Mesenchymal stem cell (in vitro differentiated cells and primary cell): ENCODE data around the gene PLEKHG2. TPM values are rescaled to one million over a fixed set of nuclear protein-coding genes. Genes with fewer than 3 reads are reported as not detected.

Experiments used
- DNase-seq: peaks from one replicate; pipeline ENCODE4 v3.0.0-alpha.2; 2013
- H2AFZ ChIP-seq: one replicate; pipeline ENCODE4 v1.6.1; 2013; ENCODE audit warnings: low read depth, mild to moderate bottlenecking, control low read depth, inconsistent platforms, low read length, moderate library complexity
- H2AK5ac ChIP-seq: 2 replicates; pipeline ENCODE4 v1.6.1; 2013; ENCODE audit warnings: low read length, moderate library complexity, mild to moderate bottlenecking, inconsistent platforms; ENCODE audit not compliant: severe bottlenecking
- H2BK120ac ChIP-seq: one replicate; pipeline ENCODE4 v1.6.1; 2013; ENCODE audit warnings: low read depth, mild to moderate bottlenecking, inconsistent platforms, low read length, moderate library complexity
- H2BK12ac ChIP-seq, 2 experiments: one replicate each; pipeline ENCODE4 v1.6.1; 2013; ENCODE audit warnings: inconsistent platforms in 2 of 2, low read length in 2 of 2, mild to moderate bottlenecking in 2 of 2, moderate library complexity in 2 of 2, control low read depth in 1 of 2
- H2BK15ac ChIP-seq: one replicate; pipeline ENCODE4 v1.6.1; 2013; ENCODE audit warnings: mild to moderate bottlenecking, low read depth, inconsistent platforms; ENCODE audit not compliant: poor library complexity, severe bottlenecking
- H2BK5ac ChIP-seq: 2 replicates; pipeline ENCODE4 v1.6.1; 2013; ENCODE audit warnings: low read depth, mild to moderate bottlenecking, low read length, control low read depth, inconsistent platforms; ENCODE audit not compliant: poor library complexity, severe bottlenecking
- H3K14ac ChIP-seq, 2 experiments: one replicate each; pipeline ENCODE4 v1.6.1; 2013; ENCODE audit warnings: inconsistent platforms in 2 of 2, low read length in 2 of 2, control low read depth in 1 of 2, mild to moderate bottlenecking in 1 of 2, moderate library complexity in 1 of 2
- H3K18ac ChIP-seq, 2 experiments: one replicate each; pipeline ENCODE4 v1.6.1; 2013; ENCODE audit warnings: inconsistent platforms in 2 of 2, low read length in 2 of 2, control low read depth in 1 of 2, low read depth in 1 of 2, mild to moderate bottlenecking in 1 of 2
- H3K23ac ChIP-seq, 2 experiments: one replicate each; pipeline ENCODE4 v1.6.1; 2013; ENCODE audit warnings: inconsistent platforms in 2 of 2, low read length in 2 of 2, mild to moderate bottlenecking in 2 of 2, moderate library complexity in 2 of 2, control low read depth in 1 of 2
- H3K27ac ChIP-seq: 2 replicates; pipeline ENCODE4 v1.5.1; 2013; ENCODE audit warnings: mild to moderate bottlenecking, moderate library complexity, low read length, control low read depth, inconsistent platforms; ENCODE audit not compliant: poor library complexity, severe bottlenecking
- H3K27me3 ChIP-seq, 2 experiments: 2 replicates each; pipeline versions ENCODE4 v1.6.1 to v1.7.0; 2013; ENCODE audit warnings: low read length in 2 of 2, mild to moderate bottlenecking in 2 of 2, moderate library complexity in 2 of 2, control low read depth in 1 of 2, inconsistent platforms in 1 of 2; ENCODE audit not compliant: control insufficient read depth in 1 of 2, insufficient read depth in 1 of 2
- H3K36me3 ChIP-seq, 2 experiments: 2 replicates each; pipeline versions ENCODE4 v1.6.1 to v1.7.0; 2013; ENCODE audit warnings: low read length in 2 of 2, control low read depth in 1 of 2, inconsistent platforms in 1 of 2, low read depth in 1 of 2, mild to moderate bottlenecking in 1 of 2; ENCODE audit not compliant: insufficient read depth in 2 of 2, control insufficient read depth in 1 of 2
- H3K4ac ChIP-seq, 2 experiments: one replicate each; pipeline ENCODE4 v1.6.1; 2013; ENCODE audit warnings: inconsistent platforms in 2 of 2, low read length in 2 of 2, mild to moderate bottlenecking in 2 of 2, moderate library complexity in 2 of 2, control low read depth in 1 of 2, low read depth in 1 of 2
- H3K4me1 ChIP-seq: 2 replicates; pipeline ENCODE4 v1.6.1; 2013; ENCODE audit warnings: low read depth, low read length, control low read depth; ENCODE audit not compliant: control insufficient read depth, insufficient read depth
- H3K4me2 ChIP-seq: 2 replicates; pipeline ENCODE4 v1.6.1; 2013; ENCODE audit warnings: low read length, mild to moderate bottlenecking, inconsistent platforms; ENCODE audit not compliant: poor library complexity, severe bottlenecking
- H3K4me3 ChIP-seq, 2 experiments: 2 replicates each; pipeline versions ENCODE4 v1.5.1 to v1.7.0; 2013; ENCODE audit warnings: low read length in 2 of 2, mild to moderate bottlenecking in 2 of 2, control low read depth in 1 of 2, low read depth in 1 of 2; ENCODE audit not compliant: insufficient read depth in 1 of 2
- H3K79me1 ChIP-seq: replicated peaks from 2 replicates; pipeline ENCODE4 v1.6.1; 2013; ENCODE audit warnings: mild to moderate bottlenecking, control low read depth, low read length, inconsistent platforms; ENCODE audit not compliant: poor library complexity, severe bottlenecking
- H3K9ac ChIP-seq: 2 replicates; pipeline ENCODE4 v1.7.0; 2013; ENCODE audit warnings: mild to moderate bottlenecking, low read length, moderate library complexity
- H3K9me3 ChIP-seq: 2 replicates; pipeline ENCODE4 v1.7.0; 2013; ENCODE audit warnings: mild to moderate bottlenecking, low read length; ENCODE audit not compliant: control insufficient read depth
- H4K8ac ChIP-seq: one replicate; pipeline ENCODE4 v1.6.1; 2013; ENCODE audit warnings: inconsistent platforms, mild to moderate bottlenecking, low read length, moderate library complexity
- H4K91ac ChIP-seq: one replicate; pipeline ENCODE4 v1.6.1; 2013; ENCODE audit warnings: mild to moderate bottlenecking, low read length, inconsistent platforms
- WGBS: methylation state at CpG from one replicate; pipeline ENCODE4 v1.1.7; 2013; ENCODE audit warnings: mixed read lengths; 5-methylcytosine and 5-hydroxymethylcytosine counted together
- polyA plus RNA-seq, 2 experiments: library from polyadenylated mRNA; stranded (reverse); fragments of 200-250 nt; gene quantifications; one replicate each; pipeline ENCODE4 v1.2.3, GENCODE V29; 2013

The PLEKHG2 gene
- 61.4 TPM for polyA plus RNA-seq (2013, experiment 1 of 2)
- polyA plus RNA-seq (2013, experiment 2 of 2): 51.6 TPM

DNA sequence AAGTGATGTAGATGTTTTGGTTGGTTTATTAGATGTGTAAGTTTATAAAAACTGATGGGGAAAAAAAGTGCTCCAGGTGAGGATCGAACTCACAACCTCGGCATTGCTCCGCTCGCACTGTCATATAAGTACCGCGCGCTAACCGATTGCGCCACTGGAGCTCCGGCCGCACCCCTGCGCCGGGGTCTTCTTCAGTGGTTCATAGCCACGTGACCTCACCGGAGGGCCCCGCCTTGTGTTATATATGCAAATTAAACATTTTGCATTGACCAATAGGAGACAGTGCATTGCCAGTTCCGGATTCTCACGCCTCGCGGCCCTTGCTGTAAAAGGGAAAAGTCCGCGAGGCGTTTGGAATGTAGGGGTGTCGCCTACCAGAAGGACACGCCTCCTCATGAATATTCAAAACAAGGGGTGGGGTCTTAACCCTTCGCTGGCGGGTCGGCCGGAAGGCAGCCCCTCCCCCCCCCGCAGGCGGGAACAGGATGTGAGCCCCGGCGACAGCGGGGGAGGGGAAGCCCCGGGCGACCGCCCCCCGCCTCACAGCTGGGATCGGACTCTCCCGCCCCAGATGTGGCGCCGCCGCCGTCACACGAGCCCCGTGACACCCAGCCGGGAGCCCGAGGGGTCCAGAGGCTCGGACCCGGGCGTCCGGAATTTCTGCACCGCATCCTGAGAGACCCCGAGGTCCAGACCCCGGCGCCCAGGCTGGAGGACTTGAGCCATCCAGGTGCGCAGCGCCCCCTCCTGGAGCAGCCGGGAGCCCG, at the start of gene PLEKHG2:
PLEKHG2 (plus strand) TSS at position 570 of the 767 bp plus-strand sequence. CDS start 1,418 bp downstream, outside the sequence.
- H3K9ac ChIP-seq: peak within 1 kb of the TSS; percentile 98
- H2BK5ac ChIP-seq: peak within 1 kb of the TSS; percentile 97

DNA sequence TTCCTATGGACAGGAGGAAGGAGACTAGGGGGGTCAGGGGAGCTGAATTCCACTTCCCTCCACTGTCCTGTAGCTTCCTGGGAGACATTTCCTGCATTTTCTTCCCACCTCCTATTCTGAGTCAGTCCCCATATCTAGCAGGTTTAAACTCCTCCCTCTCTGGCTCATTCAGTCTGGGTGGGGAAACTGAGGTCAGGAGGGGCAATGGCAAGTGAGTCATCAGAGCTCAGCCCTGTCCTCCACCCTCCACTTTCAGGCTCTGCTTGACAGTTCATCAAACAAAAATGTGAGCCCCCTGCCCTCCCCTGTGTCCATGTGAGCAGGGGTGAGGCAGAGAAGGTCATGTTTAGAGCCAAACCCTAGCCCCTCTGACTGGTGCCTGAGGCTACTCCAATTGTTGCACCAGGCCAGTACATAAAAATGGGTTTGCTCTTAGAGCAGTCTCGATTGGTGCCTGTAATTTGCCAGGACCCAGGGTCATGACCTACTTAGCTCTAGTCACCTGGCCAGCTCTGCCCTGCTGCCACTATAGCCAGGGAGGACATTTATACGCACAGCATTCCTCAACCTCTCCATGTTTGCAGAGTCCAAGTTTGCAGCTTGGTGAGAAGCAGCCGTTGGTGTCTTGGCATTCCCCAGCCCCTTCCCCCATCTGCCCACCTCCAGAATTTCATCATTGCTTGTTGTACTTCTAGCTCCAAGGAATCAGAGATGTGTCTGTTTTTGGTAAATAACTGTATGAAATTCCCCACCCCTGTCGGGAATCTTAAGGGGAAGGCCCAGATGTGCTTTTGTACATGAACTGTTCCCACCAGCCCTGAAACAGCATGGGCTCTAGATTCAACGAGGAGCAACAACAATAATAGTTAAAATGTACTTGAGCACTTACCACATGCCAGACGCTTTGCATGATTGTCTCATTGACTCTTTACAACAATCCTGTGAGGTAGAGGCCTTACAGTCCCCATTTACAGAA, 49.5 kb upstream of the PLEKHG2 start:
- Histone ChIP-seq H4K91ac (no peak overlapping the region), H2AFZ (no peak overlapping the region), H3K14ac (no peak overlapping the region), H4K8ac (no peak overlapping the region), H2BK12ac (no peak overlapping the region), H3K9me3 (no peaks in the 10 kb centered on the region), H3K18ac (no peak overlapping the region), H2AK5ac (no peak overlapping the region), H3K79me1 (peaks cover 35% of the 10 kb centered on the region), H3K9ac (peak overlapping the region; percentile 91), H3K27ac (peak overlapping the region; percentile 52), H3K4ac (no peak overlapping the region), H3K4me2 (no peak overlapping the region), H3K36me3 (peaks cover 37 to 59% of the 10 kb centered on the region in 2 experiments), H3K27me3 (no peaks in the 10 kb centered on the region), H2BK120ac (no peak overlapping the region), H3K4me3 (peak overlapping the region in 1 of 2 experiments; percentile 14), H3K23ac (no peak overlapping the region), H2BK5ac (no peak overlapping the region), H3K4me1 (peaks cover 19% of the 10 kb centered on the region), H2BK15ac (no peak overlapping the region)
- DNase-seq: peak; percentile 56
- WGBS: 77% methylated on average over 5 of the region's 6 CpGs

More for the DNA sequence above, at the start of gene PLEKHG2:
- H2BK12ac ChIP-seq: peak within 1 kb of the TSS; percentile 35 to 37
- H3K4me1 ChIP-seq: peaks cover 51% of the 10 kb centered on the region
- no peaks in the 10 kb centered on the region for H3K9me3 ChIP-seq
- peak within 1 kb of the TSS; percentile 95 for H2BK120ac ChIP-seq
- peak within 1 kb of the TSS; percentile 75 to 92 for H3K4me3 ChIP-seq
- peak within 1 kb of the TSS; percentile 95 for H4K91ac ChIP-seq
- H3K14ac ChIP-seq: peak within 1 kb of the TSS; percentile 68 to 76
- H4K8ac ChIP-seq: peak within 1 kb of the TSS; percentile 90
- H2AFZ ChIP-seq: no peak within 1 kb of the TSS
- H3K27ac ChIP-seq: peak within 1 kb of the TSS; percentile 98
- H3K79me1 ChIP-seq: peaks cover 5% of the 10 kb centered on the region
- H3K36me3 ChIP-seq: peaks cover 15 to 36% of the 10 kb centered on the region in 2 experiments
- H3K27me3 ChIP-seq: no peaks in the 10 kb centered on the region
- under 1% methylated on average over 57 of the region's 60 CpGs for WGBS
- peak within 1 kb of the TSS; percentile 58 to 97 for H3K4ac ChIP-seq
- peak within 1 kb of the TSS; percentile 79 for H2AK5ac ChIP-seq
- DNase-seq: peak; percentile 100
- H3K23ac ChIP-seq: no peak within 1 kb of the TSS
- peak within 1 kb of the TSS; percentile 100 for H2BK15ac ChIP-seq
- peak within 1 kb of the TSS; percentile 81 to 87 for H3K18ac ChIP-seq
- peak within 1 kb of the TSS; percentile 83 for H3K4me2 ChIP-seq

- Histone ChIP-seq H3K9me3 (no peaks in the 10 kb centered on the region), H2BK15ac (no peak overlapping the region), H3K14ac (peak overlapping the region in 1 of 2 experiments; percentile 2), H2BK120ac (no peak overlapping the region), H4K91ac (no peak overlapping the region), H3K27me3 (no peaks in the 10 kb centered on the region), H3K4ac (no peak overlapping the region), H2BK12ac (no peak overlapping the region), H3K23ac (no peak overlapping the region), H3K18ac (no peak overlapping the region), H3K4me3 (no peak overlapping the region), H3K79me1 (peaks cover 39% of the 10 kb centered on the region), H2AK5ac (no peak overlapping the region), H2AFZ (no peak overlapping the region), H4K8ac (no peak overlapping the region), H3K4me1 (peaks cover 19% of the 10 kb centered on the region), H3K9ac (peak overlapping the region; percentile 91), H2BK5ac (no peak overlapping the region), H3K4me2 (no peak overlapping the region), H3K36me3 (peaks cover 30 to 58% of the 10 kb centered on the region in 2 experiments), H3K27ac (peak overlapping the region; percentile 52)
- peak; percentile 62 for DNase-seq
- WGBS: 81% methylated on average over 4 of the region's 5 CpGs
Observed at GRCh38 chr19:39363901-39364457, 48.5 kb upstream of the PLEKHG2 start.
